Putamen (tissue), 1 donor: ENCODE results near the gene SGO2.
"Not testable (repeated sequence)": the region's sequence is repeated elsewhere in the genome, so short reads cannot be mapped to it uniquely, and the experiment has no call there.

Experiments
- DNase-seq: peaks from one replicate; pipeline ENCODE4 v3.0.0-alpha.2; 2016; ENCODE audit warnings: low spot score

Gene SGO2

DNA sequence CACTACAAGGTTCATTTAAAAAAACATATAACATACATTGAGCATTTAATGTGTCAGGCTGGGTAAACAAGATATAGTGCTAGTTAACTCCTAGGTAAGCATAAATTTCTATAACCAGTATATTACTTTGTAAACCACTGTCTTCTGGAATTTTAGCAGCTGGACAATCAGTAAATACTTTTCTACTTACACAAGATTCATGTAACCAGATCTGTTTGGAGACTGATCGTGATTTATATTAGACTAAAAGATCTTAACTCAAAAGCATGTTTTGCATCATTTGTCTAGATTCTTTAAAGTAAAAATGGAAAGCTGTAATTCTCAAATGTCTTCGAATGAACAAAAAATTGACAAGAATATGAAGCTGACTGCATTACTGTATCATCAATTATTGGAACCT lies 941 bp upstream of the SGO2 start:
- no peak for DNase-seq

DNA sequence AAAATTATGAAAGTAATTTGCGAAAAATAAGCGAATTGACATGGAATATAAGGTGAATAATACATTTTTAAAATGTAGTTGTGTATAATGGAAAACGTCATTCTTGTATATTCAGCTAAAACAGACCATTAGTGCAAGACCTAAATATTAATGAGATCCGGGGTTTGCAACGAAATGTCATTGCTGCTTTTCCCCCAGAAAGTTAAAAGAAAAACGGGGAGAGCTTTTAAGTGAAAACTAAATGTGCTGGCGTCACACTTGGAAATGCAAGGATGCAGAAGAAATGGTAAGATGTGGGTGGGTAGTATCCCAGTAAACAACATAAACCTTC lies 491 bp upstream of the SGO2 start:
- no peak for DNase-seq

DNA sequence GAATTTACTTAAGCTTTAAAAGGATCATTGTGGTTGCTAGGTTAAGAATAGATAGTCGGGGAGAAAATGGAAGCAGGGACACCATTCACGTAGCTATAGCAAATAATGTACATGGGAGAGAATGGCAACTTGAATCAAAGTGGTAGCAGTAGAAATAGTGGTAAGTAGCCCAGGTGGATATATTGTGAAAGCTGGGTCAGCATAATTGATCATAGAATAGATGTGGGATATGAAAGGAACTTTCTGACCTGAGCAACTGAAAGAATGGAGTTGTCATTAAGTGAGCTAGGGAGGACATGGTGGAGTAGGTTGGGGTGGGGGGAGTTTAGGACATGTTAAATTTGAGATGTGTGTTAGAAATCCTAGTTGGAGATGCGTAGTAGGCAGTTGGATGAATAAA lies 2.2 kb downstream of the SGO2 start:
- no peak for DNase-seq

DNA sequence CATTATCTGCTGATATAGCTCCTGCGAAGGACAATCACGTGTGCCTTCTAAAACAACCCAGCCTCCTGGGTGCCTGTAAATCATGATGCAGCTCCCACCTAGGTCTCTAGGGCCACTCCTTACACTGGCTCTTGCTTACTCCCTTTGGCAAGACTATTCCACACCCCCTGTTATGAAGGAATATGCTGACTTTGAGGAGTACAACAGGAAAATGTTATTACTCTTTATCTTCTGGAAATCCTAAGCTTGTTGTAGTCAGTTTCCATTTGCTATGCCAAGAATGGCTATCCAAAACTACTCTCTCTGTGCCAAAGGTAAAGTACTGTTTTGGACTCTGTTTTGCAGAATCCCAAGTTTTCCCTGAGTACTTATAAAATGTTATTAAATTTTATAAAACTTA lies 7.7 kb downstream of the SGO2 start:
- DNase-seq: no peak

DNA sequence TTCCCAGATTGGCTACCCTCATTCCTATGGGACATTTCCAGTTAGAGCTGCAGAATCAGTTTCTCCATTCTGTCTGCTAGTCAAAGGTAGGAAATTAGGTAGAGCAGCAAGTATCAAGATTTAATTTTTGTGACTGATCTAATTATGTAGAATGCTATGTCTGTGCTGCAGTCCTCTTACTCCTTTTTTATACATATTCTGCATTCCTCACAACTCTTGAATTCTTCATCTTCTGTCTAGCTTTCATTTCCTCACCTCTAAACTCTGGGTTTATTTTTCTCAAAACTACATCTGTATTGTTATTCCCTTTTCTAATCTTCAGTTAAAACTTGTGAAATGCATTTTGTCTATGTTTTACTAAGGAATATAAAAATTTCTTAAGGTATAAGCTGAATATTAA lies 8.6 kb downstream of the SGO2 start:
- DNase-seq: no peak

DNA sequence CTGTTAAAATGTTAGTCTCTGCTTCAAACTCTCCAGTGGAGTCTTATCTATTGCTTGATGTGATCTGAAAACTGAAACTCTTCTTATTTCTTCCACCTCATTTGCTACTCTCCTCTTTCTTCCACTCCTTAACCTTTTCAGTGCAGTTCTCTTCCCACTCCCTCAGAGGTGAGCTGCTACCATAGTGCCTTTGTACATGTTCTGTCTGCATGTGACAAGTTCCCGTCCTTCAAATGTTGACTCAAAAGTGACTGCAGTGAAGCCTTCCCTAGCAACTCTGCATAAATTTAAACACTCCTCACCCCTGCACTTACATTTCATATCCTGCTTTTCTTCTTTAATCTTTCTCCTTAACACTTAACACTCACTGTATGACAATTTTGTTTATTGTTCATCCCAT lies 12.1 kb downstream of the SGO2 start:
- no peak for DNase-seq

DNA sequence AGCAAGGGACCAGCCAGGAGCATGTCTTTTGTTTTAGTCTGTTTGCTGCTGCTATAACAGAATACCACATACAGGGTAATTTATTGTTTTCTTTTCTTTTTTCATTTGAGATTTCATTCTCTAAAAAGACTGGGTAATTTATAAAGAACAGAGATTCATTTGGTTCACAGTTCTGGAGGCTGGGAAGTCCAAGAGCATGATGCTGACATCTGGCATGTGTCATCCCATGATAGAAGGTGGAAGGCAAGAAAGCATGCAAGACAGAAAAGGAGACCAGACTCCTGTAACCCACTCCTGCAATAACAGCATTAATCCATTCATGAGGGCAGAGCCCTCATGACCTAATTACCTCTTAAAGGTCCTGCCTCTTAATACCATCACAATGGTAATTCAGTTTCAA lies 14.8 kb downstream of the SGO2 start:
- DNase-seq: no peak

DNA sequence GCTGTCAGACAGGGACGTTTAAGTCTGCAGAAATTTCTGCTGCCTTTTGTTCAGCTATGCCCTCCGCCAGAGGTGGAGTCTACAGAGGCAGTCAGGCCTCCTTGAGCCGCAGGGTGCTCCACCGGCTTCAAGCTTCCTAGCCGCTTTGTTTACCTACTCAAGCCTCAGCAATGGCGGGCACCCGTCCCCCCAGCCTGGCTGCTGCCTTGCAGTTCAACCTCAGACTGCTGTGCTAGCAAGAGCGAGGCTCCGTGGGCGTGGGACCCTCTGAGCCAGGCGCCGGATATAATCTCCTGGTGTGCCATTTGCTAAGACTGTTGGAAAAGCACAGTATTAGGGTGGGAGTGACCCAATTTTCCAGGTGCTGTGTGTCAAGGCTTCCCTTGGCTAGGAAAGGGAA lies 40.6 kb downstream of the SGO2 start:
- not testable (repeated sequence) for DNase-seq

DNA sequence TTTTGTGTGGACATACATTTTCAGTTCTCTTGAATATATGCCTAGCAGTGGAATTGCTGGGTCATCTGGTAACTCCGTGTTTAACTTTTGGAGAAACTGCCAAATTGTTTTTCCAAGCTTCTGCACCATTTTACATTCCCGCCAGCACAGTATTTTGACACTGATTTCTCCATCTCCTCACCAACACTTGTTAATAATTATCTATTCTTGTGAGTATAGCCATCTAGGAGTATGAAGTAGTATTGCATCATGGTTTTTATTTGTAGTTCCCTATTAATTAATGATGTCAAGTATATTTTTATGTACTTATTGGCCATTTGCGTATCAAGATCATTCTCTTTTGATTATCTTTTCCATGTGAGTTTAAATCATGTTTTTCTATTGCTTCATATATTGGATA lies 41.9 kb downstream of the SGO2 start:
- no peak for DNase-seq

DNA sequence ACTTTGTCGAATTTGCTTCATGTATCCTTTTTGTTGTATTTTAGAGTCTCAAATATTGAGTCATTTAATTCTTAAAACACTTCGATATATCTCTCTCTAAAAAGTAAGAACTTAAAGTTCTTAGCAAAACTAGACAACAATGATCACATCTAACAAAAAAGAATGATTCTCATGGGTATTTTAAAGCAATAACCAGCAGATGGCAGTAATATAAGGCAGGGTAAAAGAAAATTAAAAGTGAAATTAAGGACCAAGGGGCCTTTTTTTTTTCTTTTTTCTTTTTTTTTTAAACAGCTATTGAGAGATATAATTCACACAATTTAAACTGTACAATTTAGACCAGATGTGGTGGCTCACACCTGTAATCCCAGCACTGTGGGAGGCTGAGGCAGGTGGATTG lies 50.0 kb downstream of the SGO2 start:
- DNase-seq: no peak

DNA sequence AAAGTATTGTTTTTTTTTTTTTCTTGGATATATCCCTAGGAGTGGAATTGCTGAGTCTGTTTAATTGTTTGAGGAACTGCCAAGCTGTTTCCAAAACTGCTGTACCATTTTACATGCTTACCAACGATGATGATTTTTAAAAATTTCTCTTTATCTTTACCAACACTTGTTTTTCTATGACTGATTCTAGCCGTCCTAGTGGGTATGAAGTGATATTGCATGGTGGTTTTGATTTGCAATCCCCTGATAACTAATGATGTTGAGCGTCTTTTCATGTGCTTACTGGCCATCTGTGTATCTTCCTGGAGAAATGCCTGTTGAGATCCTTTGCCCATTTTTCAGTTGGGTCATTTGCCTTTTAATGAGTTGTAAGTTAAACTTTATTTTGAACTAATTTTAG lies 51.0 kb downstream of the SGO2 start:
- DNase-seq: no peak

DNA sequence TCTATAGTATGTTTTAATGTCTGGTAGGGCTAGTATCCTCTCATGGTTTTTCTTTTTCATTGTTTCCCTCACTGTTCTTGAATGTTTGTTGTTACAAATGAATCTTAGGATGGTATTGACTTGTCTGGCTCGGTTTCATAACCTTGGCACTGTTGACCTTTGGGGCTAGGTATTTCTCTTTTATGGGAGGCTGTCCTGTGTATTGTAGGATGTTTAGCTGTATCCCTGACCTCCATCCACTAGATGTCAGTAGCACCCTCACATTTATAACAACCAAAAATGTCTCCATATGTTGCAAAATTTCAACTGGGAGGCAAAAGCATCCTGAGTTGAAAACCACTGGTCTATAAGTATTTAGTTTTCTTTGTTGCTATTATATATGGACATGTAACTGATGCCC lies 52.8 kb downstream of the SGO2 start:
- DNase-seq: no peak

DNA sequence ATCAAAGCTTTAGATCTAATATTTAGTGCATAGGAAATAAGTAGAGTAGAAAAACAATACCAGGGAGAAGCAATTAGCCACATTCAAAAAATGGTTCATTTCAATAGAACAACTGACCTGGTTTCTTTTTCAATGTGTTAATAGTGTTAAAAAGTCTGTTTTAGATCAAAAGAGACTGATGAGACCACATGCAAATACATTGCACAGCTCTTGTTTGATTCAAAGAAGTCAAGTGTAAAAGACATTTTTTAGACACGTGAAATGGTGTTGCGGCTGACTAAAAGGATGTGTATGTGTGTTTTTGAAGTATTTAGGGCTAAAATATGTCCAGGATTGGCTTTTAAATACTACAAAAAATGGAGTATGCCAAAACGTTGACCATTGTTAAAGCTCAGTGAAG lies 58.6 kb downstream of the SGO2 start:
- no peak for DNase-seq

DNA sequence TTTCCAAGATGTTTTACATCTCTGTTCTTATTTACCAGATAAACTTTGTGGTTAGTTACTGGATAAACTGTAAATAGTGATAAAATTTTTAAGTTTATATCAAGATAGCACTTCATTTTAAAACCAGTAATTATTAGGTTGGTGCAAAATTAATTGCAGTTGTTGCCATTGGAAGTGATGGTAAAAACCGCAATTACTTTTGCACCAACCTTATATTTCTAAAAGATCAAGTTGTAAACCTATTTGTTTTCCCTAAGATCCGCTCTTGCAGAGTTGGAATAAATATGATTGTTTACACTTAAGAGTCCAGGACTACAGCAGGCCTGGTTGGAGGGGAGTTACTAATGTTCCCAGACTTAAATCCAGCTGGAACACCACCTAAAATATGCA lies 59.3 kb downstream of the SGO2 start:
- peak; percentile 2 for DNase-seq

DNA sequence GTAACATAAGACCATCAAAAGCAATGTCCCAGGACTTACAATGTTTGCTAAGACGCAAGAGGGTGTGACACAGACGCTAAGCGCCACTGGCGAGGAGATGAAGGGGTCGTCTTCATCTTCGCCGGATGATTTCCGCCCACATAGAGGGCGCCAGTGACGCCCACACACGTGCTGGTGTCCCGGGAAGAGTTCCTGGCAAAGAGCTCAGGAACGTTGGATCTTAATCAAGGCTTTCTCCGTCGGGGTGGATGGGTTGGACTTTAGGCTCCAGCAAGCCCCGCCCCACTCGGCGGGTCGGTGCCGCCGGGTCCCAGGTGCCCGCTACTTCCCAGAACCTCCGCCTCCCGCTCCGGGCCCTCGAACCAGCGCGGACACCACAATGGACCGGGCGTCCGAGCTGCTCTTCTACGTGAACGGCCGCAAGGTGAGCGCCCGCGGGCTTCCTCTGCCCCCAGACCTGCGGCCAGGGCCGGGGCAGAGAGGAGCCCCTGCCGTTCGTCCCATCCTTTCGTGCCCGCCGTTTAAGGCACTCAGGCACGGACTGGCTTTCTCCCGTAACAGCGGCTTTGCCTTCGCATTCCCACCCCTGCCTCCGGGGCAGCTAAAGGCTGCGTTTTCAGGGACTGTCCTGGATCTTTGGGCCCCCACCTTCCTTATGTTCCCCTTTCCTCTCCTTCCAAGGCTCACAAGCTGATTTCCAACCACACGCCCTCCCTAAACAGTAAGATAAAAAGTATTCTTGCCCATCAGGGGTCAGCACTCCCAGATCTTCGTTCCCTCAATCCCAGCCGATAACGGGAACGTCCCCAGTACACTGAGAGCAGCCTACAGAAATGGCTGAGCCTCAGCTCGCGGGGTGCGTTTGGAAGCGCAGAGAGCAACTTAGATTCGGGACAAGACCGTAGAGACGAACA lies 60.0 kb downstream of the SGO2 start, which contains the start of gene AOX1:
Gene AOX1, plus strand, starts transcription at position 285 of the 914 bp plus-strand sequence. Its CDS starts 95 bp downstream, at position 380.
- peak; percentile 7 for DNase-seq

DNA sequence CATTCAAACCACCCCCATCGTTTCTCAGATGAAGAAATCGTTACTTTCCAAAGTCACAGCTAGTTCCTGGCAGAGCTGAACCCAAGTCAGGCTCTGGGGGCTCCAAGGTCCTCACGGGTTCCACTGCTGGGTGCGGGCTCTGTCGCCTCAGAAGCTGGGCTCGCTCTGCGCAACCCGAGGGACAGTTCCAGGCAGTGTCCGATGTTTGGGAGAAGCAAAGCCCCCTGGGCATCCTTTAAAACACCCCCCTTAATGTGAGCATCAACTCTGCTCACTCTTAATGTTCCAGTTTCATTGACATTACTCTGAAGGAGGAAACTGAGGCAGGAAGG lies 60.6 kb downstream of the SGO2 start:
- no peak for DNase-seq

DNA sequence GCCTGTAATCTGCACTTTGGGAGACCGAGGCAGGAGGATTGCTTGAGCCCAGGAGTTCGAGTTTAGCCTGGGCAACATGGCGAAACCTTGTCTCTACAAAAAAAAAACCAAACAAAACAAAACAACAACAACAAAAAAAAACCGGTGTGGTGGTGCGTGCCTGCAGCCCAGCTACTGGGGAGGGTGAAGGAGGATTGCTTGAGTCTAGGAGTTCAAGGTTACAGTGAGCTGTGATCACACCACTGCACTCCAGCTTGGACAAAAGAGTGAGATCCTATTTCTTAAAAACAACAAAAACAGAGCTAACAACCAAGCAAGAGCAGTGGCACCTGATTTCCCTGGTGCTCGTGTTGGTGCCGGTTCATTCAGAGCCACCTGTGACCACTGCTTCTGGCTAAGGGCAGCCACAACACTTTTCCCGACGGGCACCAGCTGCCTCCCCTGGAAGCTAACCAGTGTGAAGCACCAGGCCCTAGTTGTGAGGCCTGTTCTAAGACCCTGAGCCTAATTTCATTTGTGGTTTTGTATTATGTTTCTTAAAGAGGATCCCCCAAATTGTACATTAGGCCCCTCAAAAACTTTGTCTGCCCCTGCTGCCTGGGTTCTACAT lies 61.1 kb downstream of the SGO2 start:
- DNase-seq: no peak

DNA sequence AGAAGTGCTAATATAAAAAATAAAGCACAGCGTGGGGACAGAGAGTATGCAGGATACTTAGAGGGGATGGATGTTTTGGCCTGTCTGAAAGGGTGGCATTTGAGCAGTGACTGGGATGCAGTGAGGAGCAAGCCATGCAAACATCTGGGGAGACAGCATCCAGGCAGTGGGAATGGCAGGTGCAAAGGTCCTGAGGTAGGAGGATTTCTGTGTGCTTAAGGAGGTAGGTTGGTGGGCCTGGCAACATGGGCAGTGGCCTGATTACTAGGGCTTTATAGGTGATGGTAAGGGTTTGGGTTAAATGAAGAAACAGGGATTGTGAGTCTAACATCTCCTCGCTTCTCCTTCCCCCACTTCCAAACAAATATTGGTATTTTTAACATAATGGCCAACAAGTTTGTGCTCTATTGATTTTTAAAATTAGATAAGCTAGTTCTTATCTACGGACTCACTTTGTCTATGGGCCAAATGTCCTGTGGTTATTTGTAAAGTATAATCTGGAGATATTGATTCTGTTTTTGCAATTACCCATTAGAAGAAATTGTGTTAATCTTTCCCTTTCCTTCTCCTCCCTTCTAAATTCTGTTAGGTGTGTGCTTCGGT lies 62.2 kb downstream of the SGO2 start:
- DNase-seq: no peak

DNA sequence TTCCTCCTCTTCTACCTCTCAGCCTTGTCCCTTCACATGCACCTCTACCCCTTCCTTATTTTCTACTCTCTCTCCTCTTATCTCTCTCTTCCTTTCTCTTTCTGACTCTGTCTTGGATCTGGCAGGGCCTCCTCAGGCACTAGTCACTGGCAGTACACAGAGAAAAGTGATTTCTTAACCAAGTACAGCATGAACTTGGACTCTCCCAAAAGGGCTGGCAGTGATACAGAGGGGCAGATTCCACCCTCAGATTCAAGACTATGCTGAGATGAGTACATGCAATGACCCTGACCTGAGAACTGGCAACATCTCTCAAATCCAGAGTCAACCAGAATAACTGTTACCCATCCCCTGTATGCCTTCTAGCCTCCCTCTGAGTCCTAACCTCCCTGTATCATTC lies 64.1 kb downstream of the SGO2 start:
- DNase-seq: no peak

DNA sequence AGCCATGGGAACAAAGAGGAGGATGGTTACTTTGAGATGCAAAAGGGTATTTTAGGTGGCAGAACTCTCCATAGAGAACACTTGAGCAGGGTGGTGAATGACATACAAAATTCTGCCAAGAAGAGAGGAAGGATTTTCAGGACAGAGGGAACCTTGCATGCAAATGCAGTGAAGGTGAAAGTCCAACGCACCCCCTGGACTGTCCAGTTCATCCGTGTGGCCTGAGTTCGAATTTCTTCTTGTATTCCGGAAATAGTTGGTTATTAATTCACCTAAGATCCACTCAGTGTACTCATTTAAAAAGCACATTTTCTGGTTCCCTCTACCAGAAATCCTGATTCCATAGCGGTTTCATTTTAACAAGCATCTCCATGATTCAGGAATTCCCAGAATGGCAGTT lies 65.3 kb downstream of the SGO2 start:
- no peak for DNase-seq

DNA sequence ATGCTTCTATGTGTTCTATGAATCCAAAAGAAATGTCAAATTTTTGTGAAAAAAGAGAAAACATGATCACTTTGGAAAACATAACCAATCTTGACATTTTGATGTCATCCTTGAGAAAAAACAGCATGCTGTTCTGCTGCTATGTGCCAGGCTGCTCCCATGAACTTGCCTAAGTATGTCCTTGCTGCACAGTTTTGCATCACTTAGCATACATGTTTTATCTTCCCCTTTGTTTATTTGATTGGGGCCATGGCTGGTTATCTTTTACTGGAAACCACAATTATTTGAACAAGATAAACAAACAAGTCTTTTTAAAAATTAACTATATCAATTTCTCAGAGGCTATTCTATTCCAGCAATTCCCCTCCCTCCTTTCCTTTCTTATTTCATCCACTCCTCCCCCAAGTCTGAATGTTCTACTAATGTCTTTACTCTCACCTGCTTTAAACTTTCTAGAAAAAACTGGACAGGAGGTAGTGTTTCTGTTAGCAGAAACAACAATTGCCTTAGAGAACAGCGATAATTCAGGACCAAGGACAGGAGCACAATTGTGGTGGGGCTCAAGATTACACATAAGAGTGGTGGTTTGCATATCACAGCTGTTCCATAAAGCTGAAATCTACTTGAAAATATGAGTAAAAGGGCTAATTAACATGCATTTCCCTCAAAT lies 66.5 kb downstream of the SGO2 start:
- DNase-seq: no peak

DNA sequence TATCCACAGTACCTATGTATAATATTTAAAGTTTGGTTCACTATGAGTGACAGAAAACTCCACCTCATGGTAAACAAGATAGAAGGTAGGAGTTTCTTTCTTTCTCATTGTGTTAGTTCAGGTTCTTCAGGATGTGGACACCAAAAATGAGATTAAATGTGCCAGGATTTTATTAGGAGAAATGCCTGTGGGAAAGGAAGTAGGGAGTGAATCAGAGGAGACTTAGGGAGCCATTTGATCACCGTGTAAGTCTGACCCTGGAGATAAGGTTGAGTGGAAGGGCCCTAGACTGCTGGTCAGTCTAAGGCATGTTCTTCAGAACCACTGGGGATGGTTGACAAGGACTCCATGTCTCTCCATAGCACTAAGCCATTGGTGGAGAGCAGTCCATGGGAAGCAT lies 67.9 kb downstream of the SGO2 start:
- no peak for DNase-seq

DNA sequence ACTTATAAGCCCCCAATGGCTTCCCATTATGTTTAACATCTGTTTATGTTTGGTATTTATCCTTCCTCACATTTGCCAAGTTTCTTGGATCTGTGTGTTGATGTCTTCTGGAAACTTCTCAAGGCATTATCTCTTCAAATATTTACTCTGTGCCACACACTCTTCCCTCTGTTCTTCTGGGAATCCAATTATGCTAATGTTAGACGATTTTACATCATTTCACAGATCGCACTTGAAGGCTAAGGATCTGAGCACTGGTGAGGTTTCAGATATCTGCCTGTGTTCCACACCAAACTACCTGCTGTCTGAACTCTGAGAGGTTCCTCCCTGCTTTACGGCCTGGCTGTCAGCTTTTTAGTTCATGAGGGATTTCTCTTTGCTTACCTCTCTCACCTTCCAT lies 69.9 kb downstream of the SGO2 start:
- DNase-seq: no peak
